ENCODE data around the gene C19orf47. TPM values are rescaled to one million over a fixed set of nuclear protein-coding genes. Genes with fewer than 3 reads are reported as not detected.
"Not testable (repeated sequence)": the region's sequence is repeated elsewhere in the genome, so short reads cannot be mapped to it uniquely, and the experiment has no call there.

C19orf47 gene
- total RNA-seq, 2 experiments from 2014 or later = 15.6 to 33.8 TPM

DNA sequence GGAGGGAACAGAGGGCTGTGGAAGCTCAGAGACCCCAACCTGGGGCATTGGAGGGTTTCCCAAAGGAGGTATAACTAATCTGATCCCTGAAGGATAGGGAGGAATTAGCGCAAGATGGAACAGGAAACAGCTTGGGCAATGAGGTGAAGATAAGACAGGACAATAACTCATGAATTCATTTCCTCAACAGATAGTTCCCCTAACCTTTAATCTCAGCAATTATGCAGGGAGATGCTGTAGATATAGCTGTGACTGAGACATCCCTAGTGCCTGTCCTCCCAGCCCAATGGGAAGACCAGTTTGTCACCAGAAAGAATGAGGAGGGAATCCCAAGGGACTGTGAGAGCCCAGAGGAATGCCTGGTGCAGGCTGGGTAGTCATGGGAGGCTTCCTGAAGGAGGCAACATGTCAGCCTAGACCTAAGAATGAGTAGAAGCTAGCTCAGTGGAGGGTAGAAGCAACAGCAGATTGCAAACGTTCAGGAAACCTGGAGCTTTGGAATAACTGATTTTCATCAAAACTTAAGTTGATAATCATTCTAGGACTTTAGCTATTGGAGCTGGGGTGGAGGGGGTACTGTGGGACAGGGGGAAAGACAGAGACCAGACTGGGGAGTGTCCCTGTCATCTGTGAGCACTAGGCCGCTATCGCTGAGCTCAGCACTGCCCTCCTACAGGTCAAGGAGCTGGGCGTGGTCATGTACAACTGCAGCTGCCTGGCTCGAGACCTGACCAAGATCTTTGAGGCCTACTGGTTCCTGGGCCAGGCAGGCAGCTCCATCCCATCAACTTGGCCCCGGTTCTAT lies 23.0 kb upstream of the C19orf47 start:
- H4K20me1 ChIP-seq (ENCODE audit: insufficient read depth, low read length) = no peaks in the 10 kb centered on the region
- H3K4me3 ChIP-seq (ENCODE audit: low read depth, low read length, poor library complexity, severe bottlenecking) = no peak overlapping the region
- DNase-seq (ENCODE audit: low spot score) = no peak
- no TSS peak for BruUV-seq (replicated peaks)
- intact Hi-C loops (cut with micrococcal nuclease; ENCODE audit: unreplicated experiment) = no loop called here
- peaks cover under 1% of the 10 kb centered on the region for H3K4me1 ChIP-seq (ENCODE audit: insufficient read depth, low read length, poor library complexity, severe bottlenecking)
- peaks cover 3% of the 10 kb centered on the region; the same call in 1 of the 2 replicates for H3K36me3 ChIP-seq (ENCODE audit: insufficient read depth, low read length)
- no peak overlapping the region for H2AFZ ChIP-seq (ENCODE audit: low read length)
- ChIA-PET POLR2A (interaction anchor here (0.6 to 0.9 kb wide), 3 partner anchors 8 to 80 kb away, joined by 3 to 4 read pairs (median 3); no protein-coding TSS in a partner anchor), CTCF (ENCODE audit: unreplicated experiment) (no interaction called here)
- no peak overlapping the region for H3K27ac ChIP-seq (ENCODE audit: low read depth, low read length, poor library complexity, severe bottlenecking)
- H3K9me3 ChIP-seq (ENCODE audit: low read length) = no peaks in the 10 kb centered on the region
- TF ChIP-seq EZH2phosphoT487 (IDR thresholded peaks at IDR 0.05; ENCODE audit: borderline replicate concordance, low read depth, low read length) = no peak
- TF ChIP-seq, protein P1, sequence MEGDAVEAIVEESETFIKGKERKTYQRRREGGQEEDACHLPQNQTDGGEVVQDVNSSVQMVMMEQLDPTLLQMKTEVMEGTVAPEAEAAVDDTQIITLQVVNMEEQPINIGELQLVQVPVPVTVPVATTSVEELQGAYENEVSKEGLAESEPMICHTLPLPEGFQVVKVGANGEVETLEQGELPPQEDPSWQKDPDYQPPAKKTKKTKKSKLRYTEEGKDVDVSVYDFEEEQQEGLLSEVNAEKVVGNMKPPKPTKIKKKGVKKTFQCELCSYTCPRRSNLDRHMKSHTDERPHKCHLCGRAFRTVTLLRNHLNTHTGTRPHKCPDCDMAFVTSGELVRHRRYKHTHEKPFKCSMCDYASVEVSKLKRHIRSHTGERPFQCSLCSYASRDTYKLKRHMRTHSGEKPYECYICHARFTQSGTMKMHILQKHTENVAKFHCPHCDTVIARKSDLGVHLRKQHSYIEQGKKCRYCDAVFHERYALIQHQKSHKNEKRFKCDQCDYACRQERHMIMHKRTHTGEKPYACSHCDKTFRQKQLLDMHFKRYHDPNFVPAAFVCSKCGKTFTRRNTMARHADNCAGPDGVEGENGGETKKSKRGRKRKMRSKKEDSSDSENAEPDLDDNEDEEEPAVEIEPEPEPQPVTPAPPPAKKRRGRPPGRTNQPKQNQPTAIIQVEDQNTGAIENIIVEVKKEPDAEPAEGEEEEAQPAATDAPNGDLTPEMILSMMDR (conservative IDR thresholded peaks at IDR 0.05; ENCODE audit: low read length) = no peak
- H3K9me2 ChIP-seq (ENCODE audit: insufficient read depth, low read length) = no peaks in the 10 kb centered on the region
- no peak overlapping the region for H3K4me2 ChIP-seq (ENCODE audit: low read length)
- H3K79me2 ChIP-seq (ENCODE audit: insufficient read depth, low read depth, low read length) = no peaks in the 10 kb centered on the region

DNA sequence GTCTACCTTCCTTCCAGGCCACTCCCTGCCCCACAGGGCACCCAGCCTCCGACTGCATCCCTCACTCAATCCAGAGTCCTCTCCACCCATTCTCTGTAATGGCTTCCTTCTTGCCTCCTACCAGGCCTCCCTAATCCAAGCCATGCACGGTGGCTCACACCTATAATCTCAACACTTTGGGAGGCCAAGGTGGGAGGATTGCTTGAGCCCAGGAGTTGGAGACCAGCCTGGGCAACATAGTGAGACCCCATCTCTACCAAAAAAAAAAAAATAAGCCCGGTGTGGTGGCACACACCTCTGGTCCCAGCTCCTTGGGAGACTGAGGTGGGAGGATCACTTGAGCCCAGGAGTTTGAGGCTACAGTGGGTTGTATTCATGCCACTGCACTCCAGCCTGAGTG lies 22.1 kb upstream of the C19orf47 start:
- DNase-seq (ENCODE audit: low spot score); POLR2A ChIA-PET; H2AFZ ChIP-seq (ENCODE audit: low read length); H3K4me3 ChIP-seq (ENCODE audit: low read depth, low read length, poor library complexity, severe bottlenecking); BruUV-seq (replicated peaks); H3K79me2 ChIP-seq (ENCODE audit: insufficient read depth, low read depth, low read length); intact Hi-C loops (cut with micrococcal nuclease; ENCODE audit: unreplicated experiment); H3K27ac ChIP-seq (ENCODE audit: low read depth, low read length, poor library complexity, severe bottlenecking); H3K4me2 ChIP-seq (ENCODE audit: low read length); CTCF ChIA-PET (ENCODE audit: unreplicated experiment); H4K20me1 ChIP-seq (ENCODE audit: insufficient read depth, low read length); H3K4me1 ChIP-seq (ENCODE audit: insufficient read depth, low read length, poor library complexity, severe bottlenecking); H3K36me3 ChIP-seq (ENCODE audit: insufficient read depth, low read length); H3K9me3 ChIP-seq (ENCODE audit: low read length); H3K9me2 ChIP-seq (ENCODE audit: insufficient read depth, low read length): not testable (repeated sequence)

DNA sequence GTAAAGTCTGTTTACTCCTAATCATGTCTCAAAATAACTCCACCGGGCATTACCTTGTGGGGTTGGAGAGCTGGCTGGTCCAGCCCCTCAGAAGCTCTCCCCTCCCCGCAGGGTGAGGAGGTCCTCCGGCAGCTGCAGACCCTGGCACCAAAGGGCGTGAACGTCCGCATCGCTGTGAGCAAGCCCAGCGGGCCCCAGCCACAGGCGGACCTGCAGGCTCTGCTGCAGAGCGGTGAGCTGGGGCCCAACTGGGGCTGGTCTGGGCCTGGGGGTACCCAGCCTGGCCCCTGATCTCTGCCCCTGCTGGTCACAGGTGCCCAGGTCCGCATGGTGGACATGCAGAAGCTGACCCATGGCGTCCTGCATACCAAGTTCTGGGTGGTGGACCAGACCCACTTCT lies 21.6 kb upstream of the C19orf47 start:
- H2AFZ ChIP-seq (ENCODE audit: low read length) = no peak overlapping the region
- no peaks in the 10 kb centered on the region for H3K79me2 ChIP-seq (ENCODE audit: insufficient read depth, low read depth, low read length)
- DNase-seq (ENCODE audit: low spot score) = no peak
- peaks cover 3% of the 10 kb centered on the region; the same call in 1 of the 2 replicates for H3K36me3 ChIP-seq (ENCODE audit: insufficient read depth, low read length)
- CTCF ChIA-PET (ENCODE audit: unreplicated experiment) = no interaction called here
- H3K4me3 ChIP-seq (ENCODE audit: low read depth, low read length, poor library complexity, severe bottlenecking) = no peak overlapping the region
- no peaks in the 10 kb centered on the region for H3K9me3 ChIP-seq (ENCODE audit: low read length)
- TF ChIP-seq, protein P1 (conservative IDR thresholded peaks at IDR 0.05; ENCODE audit: low read length) = no peak
- no peak for TF ChIP-seq EZH2phosphoT487 (IDR thresholded peaks at IDR 0.05; ENCODE audit: borderline replicate concordance, low read depth, low read length)
- H3K27ac ChIP-seq (ENCODE audit: low read depth, low read length, poor library complexity, severe bottlenecking) = no peak overlapping the region
- no peak overlapping the region for H3K4me2 ChIP-seq (ENCODE audit: low read length)
- intact Hi-C loops (cut with micrococcal nuclease; ENCODE audit: unreplicated experiment) = no loop called here
- H3K4me1 ChIP-seq (ENCODE audit: insufficient read depth, low read length, poor library complexity, severe bottlenecking) = peaks cover 12% of the 10 kb centered on the region
- no TSS peak for BruUV-seq (replicated peaks)
- POLR2A ChIA-PET = no interaction called here
- H4K20me1 ChIP-seq (ENCODE audit: insufficient read depth, low read length) = no peaks in the 10 kb centered on the region
- H3K9me2 ChIP-seq (ENCODE audit: insufficient read depth, low read length) = no peaks in the 10 kb centered on the region

Data from OCI-LY7 (cell line).